Dermis microvascular lymphatic vessel endothelial cell (primary cell): Measurements from ENCODE around the gene THAP7. TPM values are rescaled to one million over a fixed set of nuclear protein-coding genes. Genes with fewer than 3 reads are reported as not detected.

Source experiments
- total RNA-seq: library from RNA; depleted of rRNA; stranded (reverse); fragments of >200 nt; gene quantifications from 2 replicates; pipeline ENCODE4 v1.2.1, GENCODE V29; 2014

THAP7 gene
- total RNA-seq, 1 donor from 2014 or later = 11.0 TPM

Other genes starting within 250 kb of the THAP7 start
- gene SERPIND1, start 228.0 kb downstream of the THAP7 start, total RNA-seq = under 0.01 TPM in 1 of 2 replicates, not detected in the other
- 19.8 and 29.0 TPM in 2 replicates for gene PI4KA, start 143.3 kb downstream of the THAP7 start, total RNA-seq
- gene SNAP29, start 143.1 kb downstream of the THAP7 start, total RNA-seq = 6.9 and 8.2 TPM in 2 replicates
- 33.5 and 40.6 TPM in 2 replicates for gene CRKL, start 84.7 kb downstream of the THAP7 start, total RNA-seq
- under 0.01 and 0.13 TPM in 2 replicates for gene AIFM3, start 34.9 kb downstream of the THAP7 start, total RNA-seq
- 38.4 and 48.8 TPM in 2 replicates for gene LZTR1, start 19.8 kb downstream of the THAP7 start, total RNA-seq
- gene P2RX6, start 13.0 kb upstream of the THAP7 start, total RNA-seq = under 0.01 TPM in 1 of 2 replicates, not detected in the other
- not detected in 2 replicates for gene SLC7A4, start 30.4 kb upstream of the THAP7 start, total RNA-seq
- not detected in 2 replicates for gene LRRC74B, start 43.8 kb upstream of the THAP7 start, total RNA-seq